Panc1 (cell line): Measurements from ENCODE around the gene ICA1. TPM values are rescaled to one million over a fixed set of nuclear protein-coding genes. Genes with fewer than 3 reads are reported as not detected.

ENCODE experiments used
- ATAC-seq: fragments of 200-7000 bp; cut with Tn5 transposase; 2 replicates; pipeline ENCODE4 v1.9.1; 2020; ENCODE audit warnings: mild to moderate bottlenecking, moderate library complexity
- BruUV-seq: library from RNA; stranded (reverse); fragments of 400-500 nt; replicated peaks from 2 replicates; lab custom pipeline; 2021; lab: Mats Ljungman, UMichigan
- CTCF ChIA-PET: fragments of 300-600 bp; sonication (Branson Sonifier 250); formaldehyde crosslinking; loops from one replicate; lab custom pipeline; 2022; ENCODE audit warnings: antibody characterized with exemption; lab: Charles Lee
- POLR2A ChIA-PET: fragments of 300-600 bp; sonication (Branson Sonifier 250); formaldehyde crosslinking; loops from one replicate; lab custom pipeline; 2022; ENCODE audit warnings: antibody characterized with exemption; lab: Charles Lee
- DNase-seq: peaks from one replicate; pipeline ENCODE4 v3.0.0-alpha.2; 2010; ENCODE audit warnings: low read depth, low spot score
- H3K27ac ChIP-seq: 2 replicates; pipeline ENCODE4 v1.5.1; 2011; ENCODE audit warnings: mild to moderate bottlenecking, low read length, inconsistent platforms
- H3K27me3 ChIP-seq: fragments of 200-500 bp; sonication (Bioruptor generic); 2 replicates; pipeline ENCODE4 v1.6.0; 2014; ENCODE audit warnings: low read length, inconsistent platforms; ENCODE audit not compliant: control insufficient read depth, insufficient read depth
- H3K36me3 ChIP-seq: fragments of 200-500 bp; sonication (Bioruptor generic); 2 replicates; pipeline ENCODE4 v1.5.1; 2014; ENCODE audit warnings: inconsistent platforms, mild to moderate bottlenecking, low read length, moderate library complexity; ENCODE audit not compliant: control insufficient read depth, insufficient read depth
- H3K4me1 ChIP-seq: 2 replicates; pipeline ENCODE4 v1.5.1; 2011; ENCODE audit warnings: inconsistent platforms, mild to moderate bottlenecking, low read length, moderate library complexity; ENCODE audit not compliant: control insufficient read depth, insufficient read depth
- H3K4me3 ChIP-seq, 2 experiments: 2 replicates each; pipeline ENCODE4 v1.5.1; 2011 to 2012; ENCODE audit warnings: low read depth in 2 of 2, low read length in 2 of 2, mild to moderate bottlenecking in 2 of 2, inconsistent platforms in 1 of 2, moderate library complexity in 1 of 2
- H3K9me3 ChIP-seq: fragments of 200-500 bp; sonication (Bioruptor generic); 2 replicates; pipeline ENCODE4 v1.5.1; 2014; ENCODE audit warnings: low read depth, mild to moderate bottlenecking, inconsistent platforms, low read length, moderate library complexity; ENCODE audit not compliant: control insufficient read depth, insufficient read depth
- POLR2AphosphoS5 ChIP-seq: IDR thresholded peaks from 2 replicates; pipeline ENCODE4 v1.6.1; 2012; ENCODE audit warnings: mild to moderate bottlenecking, low read depth, low read length, moderate library complexity
- SIN3A ChIP-seq: IDR thresholded peaks from 2 replicates; pipeline ENCODE4 v1.6.1; 2012; ENCODE audit warnings: low read depth, mild to moderate bottlenecking, low read length, moderate library complexity, borderline replicate concordance; ENCODE audit not compliant: insufficient read depth
- TCF7L2 ChIP-seq: IDR thresholded peaks from 2 replicates; pipeline ENCODE4 v1.6.1; 2011; ENCODE audit warnings: mild to moderate bottlenecking, low read depth, low read length, inconsistent platforms
- in situ Hi-C: cut with HindIII; loops from 2 replicates; pipeline ENCODE4 v1.10.0; 2016; ENCODE audit warnings: low sequenced_read_pairs, low pct_unique_long_range_greater_than_20kb
- intact Hi-C: fragments of 100-400 bp; cut with micrococcal nuclease; formaldehyde crosslinking; loops from one replicate; pipeline ENCODE4 v1.10.0; 2022; ENCODE audit not compliant: unreplicated experiment
- total RNA-seq: library from RNA; stranded (reverse); gene quantifications from one replicate; pipeline ENCODE4 v1.2.1, GENCODE V29; 2021; ENCODE audit not compliant: unreplicated experiment
- TF ChIP-seq, protein P1 (sequence below): fragments of 450-650 bp; IDR thresholded peaks from 2 replicates; pipeline ENCODE4 v1.5.1; 2017; ENCODE audit warnings: mild to moderate bottlenecking
- TF ChIP-seq, protein P2 (sequence below), 2 experiments: IDR thresholded peaks; 2 replicates each; pipeline ENCODE4 v1.6.1; 2011 to 2012; ENCODE audit warnings: low read depth in 2 of 2, control low read depth in 1 of 2, low read length in 1 of 2, mild to moderate bottlenecking in 1 of 2, moderate library complexity in 1 of 2; ENCODE audit not compliant: insufficient read depth in 1 of 2

The ICA1 gene
- total RNA-seq, 1 experiment from 2014 or later: 1.1 TPM

DNA sequence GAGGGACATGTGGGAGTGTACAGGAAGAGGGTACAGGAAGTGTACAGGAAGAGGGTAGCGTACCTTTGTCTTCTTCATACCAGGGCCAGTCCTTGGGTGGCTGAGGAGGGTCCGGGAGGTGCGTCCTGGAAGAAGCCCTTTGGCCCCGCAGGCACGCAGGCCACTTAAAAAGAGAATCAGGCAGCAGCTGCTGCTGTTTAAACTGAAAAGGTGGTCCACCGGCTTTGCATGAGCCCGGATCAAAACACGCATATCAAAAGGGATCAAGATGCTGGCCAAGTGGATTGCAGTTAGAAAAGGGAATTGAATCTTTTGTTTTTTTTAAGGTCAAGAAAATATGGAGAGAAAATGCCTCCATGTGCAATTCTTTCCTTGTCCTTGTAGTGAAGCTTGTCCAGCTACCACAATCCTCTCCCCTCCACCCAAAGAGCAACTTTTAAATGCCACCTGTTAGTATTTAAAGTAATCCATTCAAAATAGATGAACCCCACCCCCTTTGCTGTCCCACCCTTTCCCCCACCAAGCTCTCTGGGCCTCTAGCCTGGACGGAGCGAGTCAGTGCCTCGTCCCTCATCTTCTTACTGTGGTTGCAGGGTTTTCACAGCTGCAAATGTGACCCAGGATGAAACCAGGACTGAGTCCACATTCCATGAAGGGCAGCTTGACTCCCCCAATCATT lies 150.5 kb downstream of the ICA1 start:
- Histone ChIP-seq H3K4me3 (no peak overlapping the region), H3K9me3 (no peaks in the 10 kb centered on the region), H3K36me3 (no peaks in the 10 kb centered on the region), H3K27me3 (no peaks in the 10 kb centered on the region; the same call in 1 of the 2 replicates), H3K27ac (no peak overlapping the region), H3K4me1 (no peaks in the 10 kb centered on the region)
- in situ Hi-C loops (no loop called here), intact Hi-C loops (no loop called here)
- ATAC-seq: no peak
- BruUV-seq: no TSS peak
- CTCF ChIA-PET: no interaction called here
- POLR2A ChIA-PET: no interaction called here
- TF ChIP-seq, protein P1, sequence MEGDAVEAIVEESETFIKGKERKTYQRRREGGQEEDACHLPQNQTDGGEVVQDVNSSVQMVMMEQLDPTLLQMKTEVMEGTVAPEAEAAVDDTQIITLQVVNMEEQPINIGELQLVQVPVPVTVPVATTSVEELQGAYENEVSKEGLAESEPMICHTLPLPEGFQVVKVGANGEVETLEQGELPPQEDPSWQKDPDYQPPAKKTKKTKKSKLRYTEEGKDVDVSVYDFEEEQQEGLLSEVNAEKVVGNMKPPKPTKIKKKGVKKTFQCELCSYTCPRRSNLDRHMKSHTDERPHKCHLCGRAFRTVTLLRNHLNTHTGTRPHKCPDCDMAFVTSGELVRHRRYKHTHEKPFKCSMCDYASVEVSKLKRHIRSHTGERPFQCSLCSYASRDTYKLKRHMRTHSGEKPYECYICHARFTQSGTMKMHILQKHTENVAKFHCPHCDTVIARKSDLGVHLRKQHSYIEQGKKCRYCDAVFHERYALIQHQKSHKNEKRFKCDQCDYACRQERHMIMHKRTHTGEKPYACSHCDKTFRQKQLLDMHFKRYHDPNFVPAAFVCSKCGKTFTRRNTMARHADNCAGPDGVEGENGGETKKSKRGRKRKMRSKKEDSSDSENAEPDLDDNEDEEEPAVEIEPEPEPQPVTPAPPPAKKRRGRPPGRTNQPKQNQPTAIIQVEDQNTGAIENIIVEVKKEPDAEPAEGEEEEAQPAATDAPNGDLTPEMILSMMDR: no peak
- TF ChIP-seq SIN3A (no peak), POLR2AphosphoS5 (no peak), TCF7L2 (no peak)
- TF ChIP-seq, protein P2, sequence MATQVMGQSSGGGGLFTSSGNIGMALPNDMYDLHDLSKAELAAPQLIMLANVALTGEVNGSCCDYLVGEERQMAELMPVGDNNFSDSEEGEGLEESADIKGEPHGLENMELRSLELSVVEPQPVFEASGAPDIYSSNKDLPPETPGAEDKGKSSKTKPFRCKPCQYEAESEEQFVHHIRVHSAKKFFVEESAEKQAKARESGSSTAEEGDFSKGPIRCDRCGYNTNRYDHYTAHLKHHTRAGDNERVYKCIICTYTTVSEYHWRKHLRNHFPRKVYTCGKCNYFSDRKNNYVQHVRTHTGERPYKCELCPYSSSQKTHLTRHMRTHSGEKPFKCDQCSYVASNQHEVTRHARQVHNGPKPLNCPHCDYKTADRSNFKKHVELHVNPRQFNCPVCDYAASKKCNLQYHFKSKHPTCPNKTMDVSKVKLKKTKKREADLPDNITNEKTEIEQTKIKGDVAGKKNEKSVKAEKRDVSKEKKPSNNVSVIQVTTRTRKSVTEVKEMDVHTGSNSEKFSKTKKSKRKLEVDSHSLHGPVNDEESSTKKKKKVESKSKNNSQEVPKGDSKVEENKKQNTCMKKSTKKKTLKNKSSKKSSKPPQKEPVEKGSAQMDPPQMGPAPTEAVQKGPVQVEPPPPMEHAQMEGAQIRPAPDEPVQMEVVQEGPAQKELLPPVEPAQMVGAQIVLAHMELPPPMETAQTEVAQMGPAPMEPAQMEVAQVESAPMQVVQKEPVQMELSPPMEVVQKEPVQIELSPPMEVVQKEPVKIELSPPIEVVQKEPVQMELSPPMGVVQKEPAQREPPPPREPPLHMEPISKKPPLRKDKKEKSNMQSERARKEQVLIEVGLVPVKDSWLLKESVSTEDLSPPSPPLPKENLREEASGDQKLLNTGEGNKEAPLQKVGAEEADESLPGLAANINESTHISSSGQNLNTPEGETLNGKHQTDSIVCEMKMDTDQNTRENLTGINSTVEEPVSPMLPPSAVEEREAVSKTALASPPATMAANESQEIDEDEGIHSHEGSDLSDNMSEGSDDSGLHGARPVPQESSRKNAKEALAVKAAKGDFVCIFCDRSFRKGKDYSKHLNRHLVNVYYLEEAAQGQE (IDR thresholded peaks at IDR 0.05; ENCODE audit: insufficient read depth in 1 of 2, low read depth in 2 of 2, low read length in 1 of 2): no peak
- DNase-seq: no peak

DNA sequence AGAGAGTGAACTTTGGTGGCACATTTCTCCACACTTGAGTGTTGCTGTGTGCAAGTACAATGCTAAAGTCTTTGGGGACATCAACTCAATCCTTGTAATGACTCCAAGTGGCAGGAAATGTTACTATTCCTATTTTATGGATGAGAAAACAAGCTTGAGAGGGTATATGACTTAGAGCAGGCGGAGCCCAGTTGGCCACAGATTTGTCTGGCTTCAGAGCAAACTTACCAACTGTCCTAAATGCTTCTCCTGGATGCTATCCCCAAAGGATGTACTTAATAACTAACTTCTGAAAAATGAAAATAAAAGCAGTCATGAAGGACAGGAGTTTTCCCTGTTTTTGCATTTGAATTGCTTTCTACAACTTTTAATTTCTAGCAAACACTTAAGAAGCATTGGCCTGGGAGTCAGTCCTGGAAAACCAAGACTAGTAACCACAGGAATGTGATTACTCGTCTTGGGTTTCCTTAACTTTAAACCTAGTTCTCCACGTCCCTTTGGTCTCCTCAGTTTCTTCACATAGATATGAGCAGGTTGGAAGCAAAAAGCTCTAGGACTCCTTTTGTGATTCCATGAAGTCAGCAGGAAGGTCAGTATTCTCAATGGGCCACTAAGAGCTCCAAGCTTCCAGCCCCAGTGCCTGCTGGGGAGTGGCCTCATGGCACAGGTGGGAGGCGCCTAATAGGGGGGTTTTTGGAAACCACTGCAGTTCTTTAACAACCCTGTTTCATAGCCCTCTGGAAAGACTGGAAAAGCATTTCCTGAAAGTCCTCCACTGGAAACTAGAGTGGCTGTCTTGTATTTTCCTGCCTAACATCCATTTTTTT lies 152.6 kb downstream of the ICA1 start:
- H3K27me3 ChIP-seq: no peaks in the 10 kb centered on the region; the same call in 1 of the 2 replicates
- no peaks in the 10 kb centered on the region for H3K36me3 ChIP-seq
- H3K27ac ChIP-seq: no peak overlapping the region
- no TSS peak for BruUV-seq
- intact Hi-C loops: no loop called here
- TF ChIP-seq, protein P2 (IDR thresholded peaks at IDR 0.05; ENCODE audit: insufficient read depth in 1 of 2, low read depth in 2 of 2, low read length in 1 of 2): no peak
- TF ChIP-seq TCF7L2 (no peak), SIN3A (no peak), POLR2AphosphoS5 (no peak)
- TF ChIP-seq, protein P1: no peak
- no peaks in the 10 kb centered on the region for H3K9me3 ChIP-seq
- ATAC-seq (no peak), DNase-seq (no peak)
- CTCF ChIA-PET: no interaction called here
- in situ Hi-C loops: no loop called here
- H3K4me3 ChIP-seq: no peak overlapping the region
- POLR2A ChIA-PET: no interaction called here
- H3K4me1 ChIP-seq: no peaks in the 10 kb centered on the region
